Measurements from ENCODE around the gene KATNA1.

DNA sequence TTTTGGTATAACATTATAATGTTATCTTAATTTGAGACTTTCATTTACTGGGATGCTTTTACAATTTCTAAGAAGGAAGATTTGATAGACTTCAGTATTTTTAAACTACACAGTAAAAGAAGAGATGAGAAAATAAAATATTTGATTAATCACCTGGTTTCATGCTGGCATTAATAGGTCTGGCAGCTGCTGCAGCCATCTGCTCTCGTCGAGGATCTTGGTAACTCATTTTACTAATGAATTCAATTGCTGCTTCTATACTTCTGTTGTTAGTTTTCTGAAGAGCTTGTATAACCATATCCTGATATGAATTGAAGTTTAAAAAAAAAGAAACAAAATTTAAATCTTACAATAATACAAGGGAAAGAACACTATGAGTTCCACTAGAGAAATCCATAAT, 46.4 kb upstream of the KATNA1 start:
- TF ChIP-seq, protein P1, sequence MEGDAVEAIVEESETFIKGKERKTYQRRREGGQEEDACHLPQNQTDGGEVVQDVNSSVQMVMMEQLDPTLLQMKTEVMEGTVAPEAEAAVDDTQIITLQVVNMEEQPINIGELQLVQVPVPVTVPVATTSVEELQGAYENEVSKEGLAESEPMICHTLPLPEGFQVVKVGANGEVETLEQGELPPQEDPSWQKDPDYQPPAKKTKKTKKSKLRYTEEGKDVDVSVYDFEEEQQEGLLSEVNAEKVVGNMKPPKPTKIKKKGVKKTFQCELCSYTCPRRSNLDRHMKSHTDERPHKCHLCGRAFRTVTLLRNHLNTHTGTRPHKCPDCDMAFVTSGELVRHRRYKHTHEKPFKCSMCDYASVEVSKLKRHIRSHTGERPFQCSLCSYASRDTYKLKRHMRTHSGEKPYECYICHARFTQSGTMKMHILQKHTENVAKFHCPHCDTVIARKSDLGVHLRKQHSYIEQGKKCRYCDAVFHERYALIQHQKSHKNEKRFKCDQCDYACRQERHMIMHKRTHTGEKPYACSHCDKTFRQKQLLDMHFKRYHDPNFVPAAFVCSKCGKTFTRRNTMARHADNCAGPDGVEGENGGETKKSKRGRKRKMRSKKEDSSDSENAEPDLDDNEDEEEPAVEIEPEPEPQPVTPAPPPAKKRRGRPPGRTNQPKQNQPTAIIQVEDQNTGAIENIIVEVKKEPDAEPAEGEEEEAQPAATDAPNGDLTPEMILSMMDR (IDR thresholded peaks at IDR 0.05) = no peak
- TF ChIP-seq ZFX (IDR thresholded peaks at IDR 0.05; ENCODE audit: borderline replicate concordance) = no peak

All from 22Rv1 (cell line).